SK-N-MC (cell line): Measurements from ENCODE around the gene HYAL2.
A peak's percentile ranks its signal among the peaks of the same experiment; 100 is the strongest.
"Not testable (repeated sequence)": the region's sequence is repeated elsewhere in the genome, so short reads cannot be mapped to it uniquely, and the experiment has no call there.

Experiments used
- DNase-seq: peaks from one replicate; pipeline ENCODE4 v3.0.0-alpha.2; 2011; ENCODE audit warnings: low read depth, low spot score
- H3K27ac ChIP-seq: fragments of 200-600 bp; sonication (generic); 2 replicates; pipeline ENCODE4 v1.5.1; 2016; ENCODE audit warnings: mixed run types
- H3K36me3 ChIP-seq: fragments of 200-600 bp; sonication (generic); 2 replicates; pipeline ENCODE4 v1.6.1; 2017; ENCODE audit warnings: antibody characterized with exemption, low read length, mixed read lengths; ENCODE audit not compliant: insufficient read depth
- H3K4me3 ChIP-seq: fragments of 200-600 bp; sonication (generic); 2 replicates; pipeline ENCODE4 v1.5.1; 2016
- H3K9ac ChIP-seq: fragments of 200-600 bp; sonication (generic); 2 replicates; pipeline ENCODE4 v1.8.0; 2017; ENCODE audit warnings: mixed run types, mixed read lengths; ENCODE audit not compliant: insufficient read length
- H3K9me3 ChIP-seq: fragments of 200-600 bp; sonication (generic); 2 replicates; pipeline ENCODE4 v1.6.1; 2017; ENCODE audit warnings: low read depth, mild to moderate bottlenecking, antibody characterized with exemption, low read length, moderate library complexity, mixed read lengths
- EZH2 ChIP-seq: fragments of 200-600 bp; sonication (generic); IDR thresholded peaks from one replicate; pipeline ENCODE4 v1.6.1; 2017; ENCODE audit warnings: antibody characterized with exemption
- FOXP2 ChIP-seq: optimal IDR thresholded peaks from 2 replicates; pipeline ENCODE3; 2011; ENCODE audit warnings: mild to moderate bottlenecking, moderate library complexity; ENCODE audit not compliant: insufficient read depth; ENCODE audit errors: extremely low read length, control extremely low read depth
- POLR2AphosphoS5 ChIP-seq: IDR thresholded peaks from 2 replicates; pipeline ENCODE4 v1.6.1; 2012; ENCODE audit warnings: mild to moderate bottlenecking, low read depth, low read length, borderline replicate concordance

The HYAL2 gene

GRCh38 chr3:50286322-50287227, 36.0 kb downstream of the HYAL2 start:
- no peak for TF ChIP-seq FOXP2
- TF ChIP-seq POLR2AphosphoS5, result peak; percentile 2; the same call in 1 of the 2 replicates
- no peak for TF ChIP-seq EZH2
- H3K27ac ChIP-seq, result no peak overlapping the region
- no peak for DNase-seq
- H3K9ac ChIP-seq, result no peak overlapping the region
- H3K36me3 ChIP-seq, result peaks cover 14% of the 10 kb centered on the region; the same call in 1 of the 2 replicates
- no peak overlapping the region for H3K4me3 ChIP-seq
- no peaks in the 10 kb centered on the region for H3K9me3 ChIP-seq

- H3K9me3 ChIP-seq, H3K4me3 ChIP-seq, DNase-seq, H3K36me3 ChIP-seq, H3K27ac ChIP-seq, H3K9ac ChIP-seq: not testable (repeated sequence)
Observed at GRCh38 chr3:50284121-50284520, 38.4 kb downstream of the HYAL2 start.

- TF ChIP-seq FOXP2 (no peak), EZH2 (no peak), POLR2AphosphoS5 (no peak)
- Histone ChIP-seq H3K36me3 (no peaks in the 10 kb centered on the region), H3K27ac (no peak overlapping the region), H3K9ac (no peak overlapping the region), H3K9me3 (no peaks in the 10 kb centered on the region), H3K4me3 (no peak overlapping the region)
- DNase-seq, result no peak
Observed at GRCh38 chr3:50279255-50280016, 43.1 kb downstream of the HYAL2 start.

GRCh38 chr3:50278880-50279224, 43.7 kb downstream of the HYAL2 start, which contains the start of gene LSMEM2:
TSS of gene LSMEM2 (plus strand) at chr3:50279087. CDS start at chr3:50279114, 27 bp downstream.
- Histone ChIP-seq H3K27ac (no peak within 1 kb of the TSS), H3K9me3 (no peaks in the 10 kb centered on the region), H3K9ac (no peak within 1 kb of the TSS), H3K36me3 (no peaks in the 10 kb centered on the region), H3K4me3 (no peak within 1 kb of the TSS)
- DNase-seq, result no peak
- TF ChIP-seq EZH2 (no peak), POLR2AphosphoS5 (no peak), FOXP2 (no peak)

GRCh38 chr3:50278123-50278879, 44.2 kb downstream of the HYAL2 start:
- no peak for DNase-seq
- Histone ChIP-seq H3K9ac (no peak overlapping the region), H3K36me3 (no peaks in the 10 kb centered on the region), H3K27ac (no peak overlapping the region), H3K9me3 (no peaks in the 10 kb centered on the region), H3K4me3 (no peak overlapping the region)
- TF ChIP-seq POLR2AphosphoS5, result no peak

GRCh38 chr3:50276762-50277101, 45.8 kb downstream of the HYAL2 start:
- H3K4me3 ChIP-seq, result no peak overlapping the region
- no peak overlapping the region for H3K9ac ChIP-seq
- no peaks in the 10 kb centered on the region for H3K36me3 ChIP-seq
- TF ChIP-seq EZH2, result no peak
- no peak for TF ChIP-seq POLR2AphosphoS5
- TF ChIP-seq FOXP2, result no peak
- no peak for DNase-seq
- no peaks in the 10 kb centered on the region for H3K9me3 ChIP-seq
- no peak overlapping the region for H3K27ac ChIP-seq

GRCh38 chr3:50275996-50276761, 46.4 kb downstream of the HYAL2 start:
- Histone ChIP-seq H3K36me3 (no peaks in the 10 kb centered on the region), H3K9ac (no peak overlapping the region), H3K27ac (no peak overlapping the region), H3K9me3 (no peaks in the 10 kb centered on the region), H3K4me3 (no peak overlapping the region)
- no peak for TF ChIP-seq POLR2AphosphoS5
- no peak for TF ChIP-seq EZH2
- TF ChIP-seq FOXP2, result no peak
- no peak for DNase-seq
